ENCODE measurements around the gene CEACAM7.

The CEACAM7 gene

GRCh38 chr19:41691268-41691970 is 3.3 kb upstream of the CEACAM7 start:
- no peak for TF ChIP-seq YY1 (IDR thresholded peaks at IDR 0.05; ENCODE audit: low read depth)
- TF ChIP-seq RAD21 (IDR thresholded peaks at IDR 0.05; ENCODE audit: low read depth): peak; percentile 27; the same call in 1 of the 2 replicates

GRCh38 chr19:41690801-41691065 is 2.7 kb upstream of the CEACAM7 start:
- TF ChIP-seq MAX (IDR thresholded peaks at IDR 0.05): no peak
- no peak for TF ChIP-seq RAD21 (IDR thresholded peaks at IDR 0.05; ENCODE audit: low read depth)

GRCh38 chr19:41689993-41690800 is 2.1 kb upstream of the CEACAM7 start:
- TF ChIP-seq RAD21 (IDR thresholded peaks at IDR 0.05; ENCODE audit: low read depth) (no peak), EGR1 (IDR thresholded peaks at IDR 0.05) (no peak), TEAD4 (IDR thresholded peaks at IDR 0.05) (no peak), TCF12 (IDR thresholded peaks at IDR 0.05; ENCODE audit: low read depth) (no peak), CREB1 (IDR thresholded peaks at IDR 0.05; ENCODE audit: low read depth) (no peak), FOXM1 (IDR thresholded peaks at IDR 0.05; ENCODE audit: borderline replicate concordance, low read depth) (no peak), CEBPB (IDR thresholded peaks at IDR 0.05) (no peak), USF1 (IDR thresholded peaks at IDR 0.05) (no peak), NFIC (IDR thresholded peaks at IDR 0.05) (no peak), TAF1 (IDR thresholded peaks at IDR 0.05; ENCODE audit: low read depth) (no peak), MAX (IDR thresholded peaks at IDR 0.05) (no peak), EP300 (IDR thresholded peaks at IDR 0.05; ENCODE audit: borderline replicate concordance) (no peak), YY1 (IDR thresholded peaks at IDR 0.05; ENCODE audit: low read depth) (no peak), REST (IDR thresholded peaks at IDR 0.05; ENCODE audit: low read depth) (no peak), ZBTB7A (IDR thresholded peaks at IDR 0.05; ENCODE audit: low read depth) (no peak)

- TF ChIP-seq TCF12 (IDR thresholded peaks at IDR 0.05; ENCODE audit: low read depth) (no peak), TAF1 (IDR thresholded peaks at IDR 0.05; ENCODE audit: low read depth) (no peak), CEBPB (IDR thresholded peaks at IDR 0.05) (no peak), FOXM1 (IDR thresholded peaks at IDR 0.05; ENCODE audit: borderline replicate concordance, low read depth) (no peak), TEAD4 (IDR thresholded peaks at IDR 0.05) (no peak), CREB1 (IDR thresholded peaks at IDR 0.05; ENCODE audit: low read depth) (no peak), YY1 (IDR thresholded peaks at IDR 0.05; ENCODE audit: low read depth) (no peak), EGR1 (IDR thresholded peaks at IDR 0.05) (no peak), REST (IDR thresholded peaks at IDR 0.05; ENCODE audit: low read depth) (no peak), EP300 (IDR thresholded peaks at IDR 0.05; ENCODE audit: borderline replicate concordance) (no peak), MAX (IDR thresholded peaks at IDR 0.05) (no peak), ZBTB7A (IDR thresholded peaks at IDR 0.05; ENCODE audit: low read depth) (no peak), RAD21 (IDR thresholded peaks at IDR 0.05; ENCODE audit: low read depth) (no peak), USF1 (IDR thresholded peaks at IDR 0.05) (no peak), NFIC (IDR thresholded peaks at IDR 0.05) (no peak)
Observed at GRCh38 chr19:41688687-41689086, 617 bp upstream of the CEACAM7 start.

GRCh38 chr19:41687419-41687818 is 651 bp downstream of the CEACAM7 start:
- no peak for TF ChIP-seq YY1 (IDR thresholded peaks at IDR 0.05; ENCODE audit: low read depth)
- TF ChIP-seq FOXM1 (IDR thresholded peaks at IDR 0.05; ENCODE audit: borderline replicate concordance, low read depth): no peak
- no peak for TF ChIP-seq RAD21 (IDR thresholded peaks at IDR 0.05; ENCODE audit: low read depth)
- no peak for TF ChIP-seq TEAD4 (IDR thresholded peaks at IDR 0.05)
- no peak for TF ChIP-seq NFIC (IDR thresholded peaks at IDR 0.05)
- no peak for TF ChIP-seq TAF1 (IDR thresholded peaks at IDR 0.05; ENCODE audit: low read depth)
- no peak for TF ChIP-seq EP300 (IDR thresholded peaks at IDR 0.05; ENCODE audit: borderline replicate concordance)
- no peak for TF ChIP-seq MAX (IDR thresholded peaks at IDR 0.05)
- TF ChIP-seq EGR1 (IDR thresholded peaks at IDR 0.05): no peak
- TF ChIP-seq TCF12 (IDR thresholded peaks at IDR 0.05; ENCODE audit: low read depth): no peak
- TF ChIP-seq CEBPB (IDR thresholded peaks at IDR 0.05): no peak
- TF ChIP-seq CREB1 (IDR thresholded peaks at IDR 0.05; ENCODE audit: low read depth): no peak
- TF ChIP-seq USF1 (IDR thresholded peaks at IDR 0.05): no peak
- TF ChIP-seq REST (IDR thresholded peaks at IDR 0.05; ENCODE audit: low read depth): no peak
- no peak for TF ChIP-seq ZBTB7A (IDR thresholded peaks at IDR 0.05; ENCODE audit: low read depth)
